Loucy (cell line): ENCODE results near the gene NANOS3.
A peak's percentile ranks its signal among the peaks of the same experiment; 100 is the strongest.

Experiments used
- EZH2phosphoT487 ChIP-seq: fragments of 200-600 bp; IDR thresholded peaks from 2 replicates; pipeline ENCODE4 v1.6.1; 2018; ENCODE audit warnings: antibody characterized with exemption, mild to moderate bottlenecking, moderate library complexity, borderline replicate concordance
- TF ChIP-seq, protein P1 (sequence below): fragments of 200-600 bp; sonication (generic); conservative IDR thresholded peaks from 2 replicates; pipeline ENCODE4 v1.5.1; 2014; ENCODE audit warnings: mild to moderate bottlenecking, antibody characterized with exemption, low read length

DNA sequence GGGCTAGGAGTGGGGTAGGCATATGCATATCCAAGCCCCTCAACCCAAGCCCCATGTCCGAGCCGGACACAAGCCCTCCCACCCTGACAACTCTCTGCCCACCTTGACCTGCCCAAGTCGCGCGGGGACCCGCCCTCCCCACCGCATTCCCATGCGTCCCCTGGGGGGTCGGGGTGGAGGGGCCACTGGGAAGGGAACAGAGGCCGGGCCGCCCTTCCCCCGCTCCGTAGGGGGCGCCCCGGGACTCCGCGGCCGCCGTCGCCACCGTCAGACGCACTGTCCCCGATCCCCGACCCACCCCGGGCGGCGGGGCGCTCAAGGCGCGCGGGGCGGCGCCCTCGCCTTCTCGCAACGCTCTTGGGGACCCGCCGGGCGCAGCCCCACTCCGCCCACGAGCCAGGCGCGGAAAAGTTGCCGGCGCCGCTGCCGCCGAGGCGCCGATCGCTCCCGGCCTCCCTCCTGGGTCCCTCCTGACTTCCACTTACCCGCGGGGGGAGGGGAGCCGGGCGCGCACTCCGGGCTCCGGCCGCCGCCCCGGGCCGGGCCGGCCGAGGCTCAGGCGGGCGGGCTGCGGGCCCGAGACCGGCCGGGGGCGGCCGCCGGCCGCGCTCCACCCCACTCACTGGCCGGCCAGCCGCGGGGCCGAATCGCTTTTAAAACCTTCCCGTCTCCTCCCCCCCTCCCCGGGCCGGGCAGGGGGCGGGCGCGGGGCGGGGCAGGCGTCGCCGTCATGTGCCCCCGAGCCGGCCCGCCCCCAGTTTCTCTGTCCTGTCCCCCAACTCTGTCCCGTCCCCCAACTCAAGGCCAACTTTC lies 34.4 kb upstream of the NANOS3 start:
- TF ChIP-seq, protein P1, sequence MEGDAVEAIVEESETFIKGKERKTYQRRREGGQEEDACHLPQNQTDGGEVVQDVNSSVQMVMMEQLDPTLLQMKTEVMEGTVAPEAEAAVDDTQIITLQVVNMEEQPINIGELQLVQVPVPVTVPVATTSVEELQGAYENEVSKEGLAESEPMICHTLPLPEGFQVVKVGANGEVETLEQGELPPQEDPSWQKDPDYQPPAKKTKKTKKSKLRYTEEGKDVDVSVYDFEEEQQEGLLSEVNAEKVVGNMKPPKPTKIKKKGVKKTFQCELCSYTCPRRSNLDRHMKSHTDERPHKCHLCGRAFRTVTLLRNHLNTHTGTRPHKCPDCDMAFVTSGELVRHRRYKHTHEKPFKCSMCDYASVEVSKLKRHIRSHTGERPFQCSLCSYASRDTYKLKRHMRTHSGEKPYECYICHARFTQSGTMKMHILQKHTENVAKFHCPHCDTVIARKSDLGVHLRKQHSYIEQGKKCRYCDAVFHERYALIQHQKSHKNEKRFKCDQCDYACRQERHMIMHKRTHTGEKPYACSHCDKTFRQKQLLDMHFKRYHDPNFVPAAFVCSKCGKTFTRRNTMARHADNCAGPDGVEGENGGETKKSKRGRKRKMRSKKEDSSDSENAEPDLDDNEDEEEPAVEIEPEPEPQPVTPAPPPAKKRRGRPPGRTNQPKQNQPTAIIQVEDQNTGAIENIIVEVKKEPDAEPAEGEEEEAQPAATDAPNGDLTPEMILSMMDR = peak; percentile 19; the same call in 1 of the 2 replicates
- TF ChIP-seq EZH2phosphoT487 = no peak
